HEK293T (cell line): ENCODE results near the gene SSH2.

Experiments used
- CTBP1 ChIP-seq: fragments of 450-650 bp; IDR thresholded peaks from 2 replicates; pipeline ENCODE4 v1.6.1; 2016; ENCODE audit warnings: borderline replicate concordance
- ELF4 ChIP-seq: fragments of 450-650 bp; IDR thresholded peaks from 2 replicates; pipeline ENCODE4 v1.6.1; 2017; ENCODE audit warnings: antibody characterized with exemption
- FOXK2 ChIP-seq: fragments of 450-650 bp; IDR thresholded peaks from 2 replicates; pipeline ENCODE4 v1.6.1; 2016; ENCODE audit warnings: mild to moderate bottlenecking
- FOXM1 ChIP-seq: fragments of 450-650 bp; IDR thresholded peaks from 2 replicates; pipeline ENCODE4 v1.6.1; 2017; ENCODE audit warnings: mild to moderate bottlenecking, borderline replicate concordance
- NFRKB ChIP-seq: fragments of 450-650 bp; IDR thresholded peaks from 2 replicates; pipeline ENCODE4 v1.6.1; 2016; ENCODE audit warnings: mild to moderate bottlenecking, moderate library complexity
- SP1 ChIP-seq: fragments of 450-650 bp; IDR thresholded peaks from 2 replicates; pipeline ENCODE4 v1.6.1; 2017

GRCh38 chr17:29909236-29910003 is 20.6 kb downstream of the SSH2 start:
- TF ChIP-seq FOXM1, result no peak
- TF ChIP-seq SP1, result no peak
- no peak for TF ChIP-seq CTBP1
- TF ChIP-seq NFRKB, result no peak
- no peak for TF ChIP-seq FOXK2
- no peak for TF ChIP-seq ELF4
